B cell (primary cell): ENCODE data around the gene PTPRO. TPM values are rescaled to one million over a fixed set of nuclear protein-coding genes. Genes with fewer than 3 reads are reported as not detected.

Source experiments
- ATAC-seq: fragments of 200-7000 bp; cut with Tn5 transposase; one replicate; pipeline ENCODE4 v1.10.0; 2021; ENCODE audit warnings: low read depth, mild to moderate bottlenecking, moderate number of reproducible peaks, moderate library complexity
- CTCF ChIA-PET: fragments of 350-600 bp; sonication (Branson Sonifier 250); formaldehyde crosslinking; loops from one replicate; lab custom pipeline; 2021; ENCODE audit warnings: antibody characterized with exemption, inconsistent platforms; lab: Charles Lee
- POLR2A ChIA-PET: fragments of 350-600 bp; sonication (Branson Sonifier 250); formaldehyde crosslinking; loops from one replicate; lab custom pipeline; 2021; ENCODE audit warnings: antibody characterized with exemption; lab: Charles Lee
- DNase-seq: peaks from one replicate; pipeline ENCODE4 v3.0.0; 2013
- H2AFZ ChIP-seq: 2 replicates; pipeline ENCODE4 v1.6.1; 2012; ENCODE audit warnings: mild to moderate bottlenecking, low read depth, low read length; ENCODE audit not compliant: insufficient read depth, poor library complexity, severe bottlenecking
- H3K27ac ChIP-seq, 2 donors: 1 replicate in 1 of 2; 2 replicates in 1 of 2; pipeline ENCODE4 v1.5.1; 2012 to 2013; ENCODE audit warnings: low read length in 2 of 2, mild to moderate bottlenecking in 2 of 2, moderate library complexity in 1 of 2
- H3K27me3 ChIP-seq, 4 experiments: fragments of 200-600 bp in 1 of 4; sonication (generic) in 1 of 4; replicated peaks in 1 of 4; 1 replicate in 2 of 4; 2 replicates in 2 of 4; pipeline versions ENCODE4 v1.6.1 to v1.7.0; 2013 to 2016; ENCODE audit warnings: low read length in 3 of 4, mild to moderate bottlenecking in 2 of 4, mixed read lengths in 1 of 4, moderate library complexity in 1 of 4; ENCODE audit not compliant: insufficient read depth in 4 of 4, control insufficient read depth in 3 of 4; ENCODE audit errors: control extremely low read depth in 1 of 4
- H3K36me3 ChIP-seq, 2 experiments: replicated peaks in 1 of 2; 1 replicate in 1 of 2; 2 replicates in 1 of 2; pipeline versions ENCODE4 v1.6.1 to v1.7.1; 2013; ENCODE audit warnings: low read length in 1 of 2; ENCODE audit not compliant: insufficient read depth in 2 of 2, control insufficient read depth in 1 of 2; ENCODE audit errors: control extremely low read depth in 1 of 2, extremely low read depth in 1 of 2
- H3K4me1 ChIP-seq, 2 donors: fragments of 200-600 bp in 1 of 2; sonication (generic) in 1 of 2; 1 replicate in 1 of 2; 2 replicates in 1 of 2; pipeline versions ENCODE4 v1.5.1 to v1.6.1; 2013 to 2017; ENCODE audit warnings: low read length in 2 of 2; ENCODE audit not compliant: control insufficient read depth in 2 of 2, insufficient read depth in 2 of 2
- H3K4me2 ChIP-seq: replicated peaks from 2 replicates; pipeline ENCODE3; 2012; ENCODE audit warnings: mild to moderate bottlenecking, low read depth, low read length; ENCODE audit not compliant: poor library complexity, severe bottlenecking
- H3K4me3 ChIP-seq, 5 experiments: fragments of 200-600 bp in 1 of 5; sonication (generic) in 1 of 5; 1 replicate in 3 of 5; 2 replicates in 2 of 5; pipeline versions ENCODE4 v1.5.1 to v1.7.0; 2011 to 2016; ENCODE audit warnings: low read length in 4 of 5, mild to moderate bottlenecking in 4 of 5, low read depth in 2 of 5, control low read depth in 1 of 5, moderate library complexity in 1 of 5; ENCODE audit not compliant: insufficient read depth in 1 of 5; ENCODE audit errors: control extremely low read depth in 1 of 5, extremely low read depth in 1 of 5
- H3K79me2 ChIP-seq: fragments of 200-600 bp; sonication (generic); one replicate; pipeline ENCODE4 v1.6.0; 2016; ENCODE audit warnings: low read length; ENCODE audit not compliant: control insufficient read depth, insufficient read depth
- H3K9ac ChIP-seq: fragments of 200-600 bp; sonication (generic); 2 replicates; pipeline ENCODE4 v1.6.1; 2017; ENCODE audit warnings: mild to moderate bottlenecking, low read length, moderate library complexity
- H3K9me3 ChIP-seq, 3 donors: one replicate each; pipeline versions ENCODE4 v1.6.1 to v1.7.1; 2013; ENCODE audit warnings: low read length in 2 of 3; ENCODE audit not compliant: control insufficient read depth in 2 of 3, insufficient read depth in 1 of 3; ENCODE audit errors: control extremely low read depth in 1 of 3
- H4K20me1 ChIP-seq: 2 replicates; pipeline ENCODE4 v1.6.0; 2012; ENCODE audit warnings: mild to moderate bottlenecking, low read length; ENCODE audit not compliant: insufficient read depth, control insufficient read depth, poor library complexity, severe bottlenecking
- H3K27ac Mint-ChIP-seq: one replicate; pipeline ENCODE4 v1.8.0; 2021; ENCODE audit warnings: mixed read lengths
- H3K27me3 Mint-ChIP-seq: one replicate; pipeline ENCODE4 v1.8.0; 2021; ENCODE audit warnings: mixed read lengths
- H3K4me1 Mint-ChIP-seq: one replicate; pipeline ENCODE4 v1.8.0; 2021; ENCODE audit warnings: mixed read lengths
- H3K4me3 Mint-ChIP-seq: one replicate; pipeline ENCODE4 v1.8.0; 2021; ENCODE audit warnings: mixed read lengths
- H3K9me3 Mint-ChIP-seq: one replicate; pipeline ENCODE4 v1.8.0; 2022; ENCODE audit warnings: mixed read lengths; ENCODE audit not compliant: insufficient read depth
- EZH2 ChIP-seq: IDR thresholded peaks from 2 replicates; pipeline ENCODE4 v1.6.1; 2012; ENCODE audit warnings: borderline replicate concordance, low read depth, mild to moderate bottlenecking, moderate library complexity, low read length; ENCODE audit not compliant: insufficient read depth, poor library complexity, severe bottlenecking
- WGBS: methylation state at CpG from one replicate; pipeline ENCODE4 v1.1.5; 2013; ENCODE audit warnings: missing lambda C conversion rate; ENCODE audit not compliant: insufficient coverage; 5-methylcytosine and 5-hydroxymethylcytosine counted together
- intact Hi-C: fragments of 100-400 bp; cut with micrococcal nuclease; formaldehyde crosslinking; loops from one replicate; pipeline ENCODE4 v1.10.0; 2022
- polyA plus RNA-seq: library from polyadenylated mRNA; depleted of rRNA; stranded (reverse); fragments of >200 nt; gene quantifications from 2 replicates; pipeline ENCODE4 v1.2.3, GENCODE V29; 2012
- total RNA-seq, 2 donors: library from RNA; stranded (reverse); fragments of 120-200 nt in 1 of 2; gene quantifications; 1 replicate in 1 of 2; 2 replicates in 1 of 2; pipeline versions ENCODE4 v1.2.3 to v1.2.4, GENCODE V29; 2013 to 2022
- TF ChIP-seq, protein P1 (sequence below): fragments of 200-600 bp; IDR thresholded peaks from one replicate; pipeline ENCODE4 v1.8.0; 2022; ENCODE audit warnings: antibody characterized with exemption, mild to moderate bottlenecking

Gene PTPRO
- total and polyA plus RNA-seq, 2 donors (not counting 1 experiment from before 2014, with no cell fraction given), result 23.1 to 23.6 TPM

DNA sequence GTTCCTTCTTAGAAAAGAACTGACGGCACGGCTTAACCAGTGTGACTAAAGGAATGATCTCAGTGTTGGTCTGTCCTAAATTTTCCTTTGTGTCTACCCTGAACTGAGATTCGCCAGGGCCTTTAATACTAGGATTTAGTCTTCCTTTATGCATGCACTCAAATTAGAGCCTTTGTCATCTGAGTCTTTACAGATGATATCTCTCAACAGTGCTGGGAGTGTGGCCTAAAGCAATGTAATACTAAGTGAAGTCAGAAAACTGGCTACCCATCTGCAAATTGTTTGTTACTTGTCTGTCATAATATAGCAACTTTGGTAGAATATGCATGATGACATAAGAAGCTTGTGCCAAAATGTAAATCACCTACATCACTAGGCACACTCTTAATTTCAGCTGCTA lies 95.4 kb downstream of the PTPRO start:
- Histone ChIP-seq H3K27ac (no peak overlapping the region), H2AFZ (no peak overlapping the region), H3K9me3 (no peaks in the 10 kb centered on the region), H3K9ac (no peak overlapping the region), H4K20me1 (no peaks in the 10 kb centered on the region), H3K27me3 (peaks cover 0 to 3% (median 0%) of the 10 kb centered on the region in 4 experiments), H3K4me1 (no peaks in the 10 kb centered on the region), H3K36me3 (no peaks in the 10 kb centered on the region), H3K4me3 (no peak overlapping the region), H3K4me2 (no peak overlapping the region), H3K79me2 (no peaks in the 10 kb centered on the region)
- 100% methylated on average over 2 of the region's 3 CpGs for whole genome bisulfite sequencing
- POLR2A ChIA-PET, result no interaction called here
- DNase-seq (no peak), ATAC-seq (no peak)
- Mint-ChIP-seq H3K27me3 (peaks cover 4% of the 10 kb centered on the region), H3K4me3 (no peak overlapping the region), H3K9me3 (no peaks in the 10 kb centered on the region), H3K27ac (no peak overlapping the region), H3K4me1 (peaks cover 5% of the 10 kb centered on the region)
- CTCF ChIA-PET, result no interaction called here
- intact Hi-C loops, result no loop called here
- no peak for TF ChIP-seq EZH2
- TF ChIP-seq, protein P1, sequence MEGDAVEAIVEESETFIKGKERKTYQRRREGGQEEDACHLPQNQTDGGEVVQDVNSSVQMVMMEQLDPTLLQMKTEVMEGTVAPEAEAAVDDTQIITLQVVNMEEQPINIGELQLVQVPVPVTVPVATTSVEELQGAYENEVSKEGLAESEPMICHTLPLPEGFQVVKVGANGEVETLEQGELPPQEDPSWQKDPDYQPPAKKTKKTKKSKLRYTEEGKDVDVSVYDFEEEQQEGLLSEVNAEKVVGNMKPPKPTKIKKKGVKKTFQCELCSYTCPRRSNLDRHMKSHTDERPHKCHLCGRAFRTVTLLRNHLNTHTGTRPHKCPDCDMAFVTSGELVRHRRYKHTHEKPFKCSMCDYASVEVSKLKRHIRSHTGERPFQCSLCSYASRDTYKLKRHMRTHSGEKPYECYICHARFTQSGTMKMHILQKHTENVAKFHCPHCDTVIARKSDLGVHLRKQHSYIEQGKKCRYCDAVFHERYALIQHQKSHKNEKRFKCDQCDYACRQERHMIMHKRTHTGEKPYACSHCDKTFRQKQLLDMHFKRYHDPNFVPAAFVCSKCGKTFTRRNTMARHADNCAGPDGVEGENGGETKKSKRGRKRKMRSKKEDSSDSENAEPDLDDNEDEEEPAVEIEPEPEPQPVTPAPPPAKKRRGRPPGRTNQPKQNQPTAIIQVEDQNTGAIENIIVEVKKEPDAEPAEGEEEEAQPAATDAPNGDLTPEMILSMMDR, result no peak

DNA sequence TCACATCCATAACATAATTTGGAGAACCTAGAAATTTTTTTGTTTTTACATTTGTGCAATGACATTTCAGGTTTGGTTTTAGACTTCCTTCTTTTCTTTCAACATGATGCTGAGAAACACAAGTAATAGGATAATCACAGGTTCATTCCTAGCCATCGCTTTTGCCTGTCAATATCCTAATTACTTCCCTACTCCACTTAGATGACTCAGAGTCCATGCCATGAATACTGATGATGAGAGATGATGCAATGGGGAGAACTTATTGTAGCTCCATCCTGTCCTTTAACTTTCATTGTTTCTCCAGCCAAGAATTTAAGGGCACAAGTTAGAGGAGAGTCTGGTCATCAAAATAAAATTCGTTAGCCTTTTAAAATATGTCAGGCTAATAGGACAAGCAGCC lies 101.3 kb downstream of the PTPRO start:
- no peaks in the 10 kb centered on the region for H3K9me3 Mint-ChIP-seq
- Histone ChIP-seq H3K4me2 (no peak overlapping the region), H3K9ac (no peak overlapping the region), H3K27me3 (no peaks in the 10 kb centered on the region), H4K20me1 (no peaks in the 10 kb centered on the region), H3K9me3 (no peaks in the 10 kb centered on the region), H3K4me1 (no peaks in the 10 kb centered on the region), H3K79me2 (no peaks in the 10 kb centered on the region), H3K4me3 (no peak overlapping the region), H3K36me3 (no peaks in the 10 kb centered on the region), H2AFZ (no peak overlapping the region), H3K27ac (no peak overlapping the region)
- intact Hi-C loops, result no loop called here
- H3K4me1 Mint-ChIP-seq, result no peaks in the 10 kb centered on the region
- POLR2A ChIA-PET, result no interaction called here
- H3K27me3 Mint-ChIP-seq, result peaks cover 8% of the 10 kb centered on the region
- no peak for DNase-seq
- no CpG with 5 or more reads among the region's 2 CpGs for WGBS
- TF ChIP-seq, protein P1, result no peak
- no peak for TF ChIP-seq EZH2
- H3K4me3 Mint-ChIP-seq, result no peak overlapping the region
- CTCF ChIA-PET, result no interaction called here
- ATAC-seq, result no peak
- H3K27ac Mint-ChIP-seq, result no peak overlapping the region
